ENCODE data around the gene DISC1.

- TF ChIP-seq CTCF (IDR thresholded peaks at IDR 0.05) (no peak), EZH2 (IDR thresholded peaks at IDR 0.05; ENCODE audit: borderline replicate concordance, insufficient read depth, low read depth, low read length, poor library complexity, severe bottlenecking) (no peak)
Observed at GRCh38 chr1:231818337-231818736, 191.7 kb downstream of the DISC1 start.
